Adipocyte (in vitro differentiated cells): Measurements from ENCODE around the gene ST7.
"Not testable (repeated sequence)": the region's sequence is repeated elsewhere in the genome, so short reads cannot be mapped to it uniquely, and the experiment has no call there.

Experiments
- DNase-seq: peaks from one replicate; pipeline ENCODE4 v3.0.0-alpha.2; 2015; ENCODE audit warnings: low read depth
- H3K27me3 ChIP-seq: replicated peaks from 2 replicates; pipeline ENCODE4 v1.7.0; 2013; ENCODE audit warnings: mild to moderate bottlenecking, low read length, moderate library complexity; ENCODE audit not compliant: control insufficient read depth, insufficient read depth
- H3K36me3 ChIP-seq: 2 replicates; pipeline ENCODE4 v1.7.0; 2013; ENCODE audit warnings: low read length, mild to moderate bottlenecking, moderate library complexity; ENCODE audit not compliant: control insufficient read depth, insufficient read depth, severe bottlenecking
- H3K4me1 ChIP-seq: 2 replicates; pipeline ENCODE4 v1.7.0; 2013; ENCODE audit warnings: mild to moderate bottlenecking, low read length, moderate library complexity; ENCODE audit not compliant: control insufficient read depth, insufficient read depth
- H3K4me3 ChIP-seq: 2 replicates; pipeline ENCODE4 v1.7.0; 2013; ENCODE audit warnings: mild to moderate bottlenecking, low read length, moderate library complexity
- H3K9ac ChIP-seq: 2 replicates; pipeline ENCODE4 v1.7.0; 2013; ENCODE audit warnings: mild to moderate bottlenecking, low read length, moderate library complexity
- H3K9me3 ChIP-seq: 2 replicates; pipeline ENCODE4 v1.7.0; 2013; ENCODE audit warnings: mild to moderate bottlenecking, low read length, moderate library complexity; ENCODE audit not compliant: control insufficient read depth

Gene ST7

DNA sequence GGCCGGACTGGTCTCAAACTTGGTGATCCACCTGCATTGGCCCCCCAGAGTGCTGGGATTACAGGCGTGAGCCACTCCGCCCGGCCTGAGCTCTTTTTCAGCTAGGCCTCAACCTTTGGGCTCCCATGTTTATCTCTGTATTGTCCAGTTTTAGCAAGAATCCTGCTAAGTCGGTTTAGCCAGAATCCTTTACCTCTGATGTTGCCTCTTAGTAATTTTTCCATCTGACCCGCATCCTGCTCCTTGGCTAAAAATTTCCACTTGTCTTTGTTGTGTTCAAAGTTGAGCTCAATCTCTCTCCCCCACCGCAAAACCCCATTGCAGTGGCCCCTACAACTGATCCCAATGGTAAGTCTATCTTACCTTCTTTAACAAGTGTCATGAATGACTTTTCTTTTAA lies 20.7 kb upstream of the ST7 start:
- no peaks in the 10 kb centered on the region for H3K9me3 ChIP-seq

DNA sequence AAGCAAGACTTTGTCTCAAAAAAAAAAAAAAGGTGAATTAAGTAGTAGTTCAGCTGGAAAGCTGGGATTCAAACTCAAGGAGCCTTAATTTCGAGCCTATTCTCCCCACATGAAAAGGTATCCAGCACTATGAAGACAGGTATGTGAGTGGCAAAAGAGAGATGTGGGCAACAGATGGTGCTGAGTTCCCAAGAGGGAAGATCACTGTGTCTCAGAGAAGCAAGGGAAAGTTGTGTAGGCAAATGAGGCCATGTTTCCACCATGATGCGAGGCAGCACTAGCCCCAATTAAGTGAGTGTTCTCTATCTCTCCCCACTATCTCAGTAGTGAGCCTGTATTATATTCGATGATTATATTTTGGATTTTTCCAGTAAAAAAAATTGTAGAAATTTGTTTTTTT lies 19.8 kb upstream of the ST7 start:
- H3K4me3 ChIP-seq = no peak overlapping the region
- no peaks in the 10 kb centered on the region for H3K36me3 ChIP-seq
- no peaks in the 10 kb centered on the region for H3K4me1 ChIP-seq
- H3K9me3 ChIP-seq = no peaks in the 10 kb centered on the region
- DNase-seq = no peak
- H3K27me3 ChIP-seq = no peaks in the 10 kb centered on the region
- no peak overlapping the region for H3K9ac ChIP-seq

More for the DNA sequence above, 20.7 kb upstream of the ST7 start:
- Histone ChIP-seq H3K36me3 (no peaks in the 10 kb centered on the region), H3K9ac (no peak overlapping the region), H3K4me3 (no peak overlapping the region), H3K4me1 (no peaks in the 10 kb centered on the region), H3K27me3 (no peaks in the 10 kb centered on the region)
- DNase-seq = no peak

DNA sequence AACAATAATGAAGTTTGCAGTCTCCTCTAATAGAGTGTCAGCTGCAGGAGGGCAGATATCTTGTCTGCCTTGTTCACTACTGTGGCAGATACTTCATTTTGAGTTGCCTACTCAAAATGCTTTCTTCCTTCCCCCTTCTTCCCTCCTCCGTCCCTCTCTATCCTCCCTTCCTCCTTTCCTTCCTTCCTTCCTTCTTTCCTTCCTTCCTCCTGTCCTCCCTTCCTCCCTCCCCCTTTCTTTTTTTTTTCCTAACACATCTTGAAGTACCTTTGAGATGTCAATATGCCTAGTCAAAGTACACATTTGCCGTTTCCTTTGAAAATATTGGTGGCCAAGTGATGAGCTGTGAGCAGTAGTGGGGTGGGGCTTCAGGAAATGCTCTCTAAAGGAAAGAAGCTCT lies 18.7 kb upstream of the ST7 start:
- Histone ChIP-seq H3K36me3 (no peaks in the 10 kb centered on the region), H3K4me3 (no peak overlapping the region), H3K9me3 (no peaks in the 10 kb centered on the region), H3K27me3 (no peaks in the 10 kb centered on the region), H3K4me1 (no peaks in the 10 kb centered on the region), H3K9ac (no peak overlapping the region)
- no peak for DNase-seq

DNA sequence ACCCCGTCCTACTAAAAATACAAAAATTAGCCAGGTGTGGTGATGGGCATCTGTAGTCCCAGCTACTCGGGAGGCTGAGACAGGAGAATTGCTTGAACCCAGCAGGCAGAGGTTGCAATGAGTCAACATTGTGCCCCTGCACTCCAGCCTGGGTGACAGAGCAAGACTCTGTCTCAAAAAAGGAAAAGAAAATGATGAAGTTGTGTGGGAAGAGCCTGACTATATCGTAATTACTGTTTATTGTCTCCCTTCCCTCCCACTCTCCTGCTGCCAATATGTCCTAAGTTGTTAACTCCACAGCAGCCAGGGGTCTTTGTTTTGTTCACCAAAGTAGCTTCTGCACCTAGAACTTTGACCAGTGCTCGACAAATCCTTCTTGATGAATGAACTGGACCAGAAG lies 16.5 kb upstream of the ST7 start:
- not testable (repeated sequence) for DNase-seq, H3K36me3 ChIP-seq, H3K9me3 ChIP-seq, H3K4me1 ChIP-seq, H3K27me3 ChIP-seq, H3K4me3 ChIP-seq, H3K9ac ChIP-seq

DNA sequence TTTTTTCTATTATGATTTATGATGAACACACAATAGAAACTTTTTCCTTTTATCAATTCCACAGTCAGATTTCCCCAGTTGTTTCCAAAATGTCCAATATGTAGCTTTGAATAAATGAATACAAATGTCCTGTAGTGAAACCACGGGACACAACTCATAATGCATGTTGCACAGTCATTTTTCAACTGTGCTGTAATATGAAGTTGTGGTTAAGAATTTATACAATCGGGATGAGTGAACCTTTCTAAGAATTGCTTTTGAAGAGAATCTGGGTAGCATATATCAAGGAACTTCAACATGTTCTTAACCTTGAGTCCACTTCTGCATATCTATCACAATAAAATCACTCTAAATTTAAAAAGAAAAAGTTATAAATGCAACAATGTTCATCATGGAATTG lies 14.6 kb upstream of the ST7 start:
- no peak overlapping the region for H3K4me3 ChIP-seq
- H3K36me3 ChIP-seq = no peaks in the 10 kb centered on the region
- no peak for DNase-seq
- no peaks in the 10 kb centered on the region for H3K27me3 ChIP-seq
- H3K9me3 ChIP-seq = no peaks in the 10 kb centered on the region
- H3K4me1 ChIP-seq = no peaks in the 10 kb centered on the region
- H3K9ac ChIP-seq = no peak overlapping the region

DNA sequence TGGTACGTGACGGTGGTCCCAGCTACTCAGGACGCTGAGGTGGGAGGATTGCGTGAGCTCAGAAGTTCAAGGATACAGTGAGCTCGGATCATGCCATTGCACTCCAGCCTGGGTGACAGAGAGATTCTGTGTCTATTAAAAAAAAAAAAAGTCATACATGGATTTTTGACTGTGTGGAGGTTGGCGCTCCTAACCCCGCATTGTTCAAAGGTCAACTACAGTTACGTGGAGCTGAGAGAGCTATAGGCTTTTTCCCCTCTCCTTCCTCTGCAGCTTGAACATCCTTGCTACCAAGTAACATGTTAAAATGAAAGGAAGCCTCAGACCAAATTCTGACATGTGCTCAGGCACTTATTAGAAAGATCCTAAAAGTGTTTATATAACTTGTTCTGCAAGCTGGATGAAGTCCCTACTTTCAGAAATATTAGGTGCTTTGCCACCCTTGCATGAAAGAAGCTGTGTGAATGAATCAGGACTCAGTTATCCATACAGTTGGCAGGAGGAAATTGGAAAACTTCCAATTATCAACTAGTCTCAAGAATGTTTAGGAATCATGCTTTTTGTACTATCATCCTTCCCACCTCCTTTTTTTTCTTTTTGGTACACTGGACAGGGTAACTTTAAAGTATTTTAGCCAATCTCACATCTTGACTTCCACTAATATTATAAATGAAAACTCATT lies 12.5 kb upstream of the ST7 start:
- Histone ChIP-seq H3K36me3 (no peaks in the 10 kb centered on the region), H3K9ac (no peak overlapping the region), H3K4me3 (no peak overlapping the region), H3K9me3 (no peaks in the 10 kb centered on the region), H3K27me3 (no peaks in the 10 kb centered on the region), H3K4me1 (no peaks in the 10 kb centered on the region)
- DNase-seq = no peak

DNA sequence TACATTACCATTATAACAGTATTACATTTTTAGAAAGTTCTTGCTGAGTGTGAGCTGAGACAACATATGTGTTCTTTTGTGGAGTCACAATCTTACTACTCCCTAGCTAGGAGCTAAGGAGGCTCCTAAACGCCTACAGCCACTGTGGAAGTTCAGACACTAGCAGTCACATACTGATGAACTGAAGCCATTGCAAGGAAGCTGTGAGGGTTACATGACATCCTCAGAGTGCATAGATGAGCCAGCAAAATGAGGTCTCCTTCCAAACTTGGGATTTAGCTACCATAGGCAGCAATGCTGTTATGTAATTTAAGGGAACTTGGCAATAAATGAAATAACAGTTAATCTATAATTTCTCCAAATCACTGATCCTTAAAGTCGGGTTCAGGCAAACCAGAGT lies 10.8 kb upstream of the ST7 start:
- no peak for DNase-seq
- Histone ChIP-seq H3K9me3 (no peaks in the 10 kb centered on the region), H3K4me3 (no peak overlapping the region), H3K4me1 (no peaks in the 10 kb centered on the region), H3K9ac (no peak overlapping the region), H3K36me3 (no peaks in the 10 kb centered on the region), H3K27me3 (no peaks in the 10 kb centered on the region)

DNA sequence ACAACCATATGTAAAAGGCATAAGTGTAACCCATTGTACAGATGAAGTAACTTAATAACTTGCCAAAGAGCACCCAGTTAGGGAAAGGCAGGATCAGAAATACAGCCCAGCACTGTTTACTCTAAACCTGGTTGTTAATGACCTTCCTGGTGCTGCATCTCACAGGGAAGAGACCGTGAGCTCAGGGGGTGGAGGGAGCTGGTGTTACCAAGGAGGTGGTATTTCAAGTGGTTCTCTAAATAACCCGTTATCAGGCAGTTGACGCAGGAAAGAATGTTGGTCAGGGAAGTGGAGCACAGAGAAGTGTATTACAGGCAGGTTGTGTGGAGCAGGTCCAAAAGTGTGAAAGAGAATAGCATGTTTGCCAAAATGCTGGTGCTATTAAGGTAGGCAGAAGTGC lies 4.4 kb upstream of the ST7 start:
- Histone ChIP-seq H3K9me3 (no peaks in the 10 kb centered on the region), H3K36me3 (no peaks in the 10 kb centered on the region), H3K27me3 (no peaks in the 10 kb centered on the region), H3K9ac (no peak overlapping the region), H3K4me3 (no peak overlapping the region), H3K4me1 (peaks cover 7% of the 10 kb centered on the region)
- no peak for DNase-seq

DNA sequence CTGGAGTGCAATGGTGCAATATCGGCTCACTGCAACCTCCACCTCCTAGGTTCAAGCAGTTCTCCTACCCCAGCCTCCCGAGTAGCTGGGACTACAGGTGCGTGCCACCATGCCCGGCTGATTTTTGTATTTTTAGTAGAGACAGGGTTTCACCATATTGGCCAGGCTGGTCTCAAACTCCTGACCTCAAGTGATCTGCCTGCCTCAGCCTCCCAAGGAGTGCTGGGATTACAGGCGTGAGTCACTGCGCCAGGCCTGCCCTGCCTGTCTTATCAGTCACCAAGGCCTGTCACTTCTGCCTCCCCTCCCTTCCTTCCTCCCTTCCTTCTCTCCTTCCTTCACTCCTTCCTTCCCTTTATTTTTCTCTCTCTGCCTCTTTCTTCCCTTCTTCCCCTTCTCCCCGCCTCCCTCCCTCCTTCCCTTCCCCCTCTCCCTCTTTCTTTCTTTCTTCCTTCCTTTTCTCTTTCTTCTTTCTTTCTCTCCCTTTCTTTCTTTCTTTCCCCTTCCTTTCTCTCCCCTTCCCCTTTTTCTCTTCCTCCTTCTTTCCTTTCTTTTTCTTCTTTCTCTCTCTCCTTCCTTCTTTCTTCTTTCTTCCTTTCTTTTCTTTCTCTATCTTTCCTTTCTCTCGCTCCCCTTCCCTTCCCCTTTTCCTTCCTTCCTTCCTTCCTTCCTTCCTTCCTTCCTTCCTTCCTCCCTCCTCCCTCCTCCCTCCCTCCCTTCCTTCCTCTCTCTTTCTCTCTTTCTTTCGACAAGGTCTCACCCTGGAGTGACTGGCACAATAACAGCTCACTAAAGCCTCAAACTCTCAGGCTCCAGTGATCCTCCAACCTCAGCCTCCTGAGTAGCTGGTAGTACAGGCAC lies 3.1 kb upstream of the ST7 start:
- H3K9ac ChIP-seq = no peak overlapping the region
- H3K4me1 ChIP-seq = peaks cover 14% of the 10 kb centered on the region
- H3K27me3 ChIP-seq = no peaks in the 10 kb centered on the region
- no peaks in the 10 kb centered on the region for H3K36me3 ChIP-seq
- H3K9me3 ChIP-seq = no peaks in the 10 kb centered on the region
- no peak for DNase-seq
- H3K4me3 ChIP-seq = no peak overlapping the region

DNA sequence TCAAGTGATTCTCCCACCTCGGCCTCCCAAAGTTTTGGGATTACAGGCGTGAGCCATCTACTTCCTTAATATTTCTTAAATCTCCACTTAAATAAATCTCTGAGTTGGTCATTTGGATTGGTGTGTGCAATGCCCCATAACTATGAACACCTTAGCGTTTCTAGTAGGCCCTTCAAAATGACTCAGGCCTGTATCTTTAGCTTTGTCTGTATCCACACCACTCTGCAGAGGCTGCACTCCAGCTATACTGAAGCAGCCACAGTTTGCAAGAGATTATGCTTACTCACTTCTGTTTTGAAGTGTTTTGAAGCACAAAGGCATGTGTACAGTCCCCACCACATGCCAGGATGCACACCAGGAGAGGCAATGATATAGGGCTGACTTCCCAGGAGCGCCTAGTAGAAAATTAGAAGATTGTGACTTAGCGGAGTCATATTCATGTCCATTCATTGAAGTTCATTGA lies 2.4 kb upstream of the ST7 start:
- no peak overlapping the region for H3K4me3 ChIP-seq
- H3K9me3 ChIP-seq = no peaks in the 10 kb centered on the region
- peaks cover 21% of the 10 kb centered on the region for H3K4me1 ChIP-seq
- no peak for DNase-seq
- H3K9ac ChIP-seq = no peak overlapping the region
- no peaks in the 10 kb centered on the region for H3K27me3 ChIP-seq
- no peaks in the 10 kb centered on the region for H3K36me3 ChIP-seq

DNA sequence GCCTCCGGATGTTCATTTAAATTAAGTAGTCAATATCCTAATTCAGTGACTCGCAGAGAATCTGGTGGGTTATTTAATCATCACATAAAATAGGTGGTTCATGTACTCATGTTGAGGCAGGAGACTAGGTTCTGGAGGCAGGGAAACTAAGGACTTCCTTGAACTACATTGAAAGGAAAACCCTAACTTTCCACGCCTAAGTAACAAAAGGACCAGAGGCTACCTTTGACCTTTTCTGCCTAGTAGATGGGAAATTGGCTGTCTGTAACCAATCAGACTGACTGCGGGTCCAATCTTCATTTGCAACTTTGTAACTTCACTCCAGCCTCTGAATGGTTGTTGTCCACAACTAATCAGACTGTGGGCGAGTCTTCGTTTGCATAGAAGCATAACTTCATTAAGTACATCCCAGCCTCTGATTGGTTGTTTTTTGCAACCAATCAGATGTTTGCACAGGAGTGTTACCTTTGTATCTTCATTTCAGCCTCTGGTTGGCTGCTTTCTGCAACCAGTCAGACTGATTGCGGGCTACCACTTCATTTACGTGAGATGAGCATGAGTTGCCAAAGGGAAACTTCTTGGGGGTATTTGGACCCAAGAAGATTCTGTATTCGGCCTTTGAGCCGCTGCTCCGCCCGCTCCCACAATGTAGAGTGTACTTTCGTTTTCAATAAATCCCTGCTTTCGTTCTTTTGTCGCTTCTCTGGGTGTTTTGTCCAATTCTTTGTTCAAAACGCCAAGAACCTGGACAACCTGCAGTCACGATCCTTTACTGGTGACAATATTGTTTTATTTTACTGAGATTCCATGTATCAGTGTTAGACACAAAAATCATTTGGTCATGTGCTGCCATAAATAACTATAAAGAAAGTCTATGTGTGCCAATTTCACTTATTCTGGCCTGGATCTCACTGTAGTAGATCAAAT lies 1.7 kb upstream of the ST7 start:
- no peaks in the 10 kb centered on the region for H3K9me3 ChIP-seq
- DNase-seq = no peak
- H3K27me3 ChIP-seq = no peaks in the 10 kb centered on the region

More for the DNA sequence above, 1.7 kb upstream of the ST7 start:
- Histone ChIP-seq H3K36me3 (no peaks in the 10 kb centered on the region), H3K9ac (peak overlapping the region; percentile 30), H3K4me1 (peaks cover 27% of the 10 kb centered on the region), H3K4me3 (peak overlapping the region; percentile 84)
